Measurements from ENCODE around the gene AK3.

AK3 gene

DNA sequence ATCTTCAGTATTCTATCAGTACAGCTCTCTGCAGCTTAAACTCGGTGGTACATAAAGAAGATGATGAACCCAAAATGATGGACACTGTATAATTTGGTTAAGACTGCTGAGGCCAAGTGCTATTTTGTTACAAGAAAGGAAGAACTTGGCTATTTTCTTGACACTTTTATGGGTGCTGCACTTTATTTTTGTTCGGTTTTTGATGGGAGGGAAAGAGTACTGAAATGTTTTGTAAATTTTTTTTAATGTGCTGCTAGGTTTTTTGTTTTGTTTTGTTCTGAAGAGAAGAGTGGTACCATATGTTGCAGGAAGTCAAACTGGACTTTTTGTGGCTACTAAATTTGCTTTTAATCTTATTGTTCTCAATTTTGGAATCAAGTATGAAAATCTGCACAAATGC is 35.0 kb downstream of the AK3 start:
- DNase-seq (ENCODE audit: low read depth in 2 of 2): no peak

DNA sequence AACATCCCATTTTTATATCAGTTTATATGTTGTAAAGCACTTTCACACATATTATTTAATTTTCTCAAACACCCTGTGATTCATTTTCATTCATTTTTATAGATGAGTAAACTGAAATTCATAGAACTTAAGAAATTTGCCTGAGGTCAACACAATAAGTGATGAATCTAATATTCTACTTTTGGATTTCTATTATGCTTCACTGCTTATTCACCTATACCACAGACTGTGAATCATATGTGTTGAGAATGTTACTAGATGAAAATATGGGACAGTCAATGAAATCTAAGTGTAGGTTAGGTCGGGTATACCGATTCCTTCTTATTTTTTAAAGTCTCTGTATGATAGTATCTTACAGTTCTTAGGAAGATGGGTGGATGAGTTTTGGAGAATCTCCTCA is 36.9 kb downstream of the AK3 start:
- no peak for DNase-seq (ENCODE audit: low read depth in 2 of 2)

DNA sequence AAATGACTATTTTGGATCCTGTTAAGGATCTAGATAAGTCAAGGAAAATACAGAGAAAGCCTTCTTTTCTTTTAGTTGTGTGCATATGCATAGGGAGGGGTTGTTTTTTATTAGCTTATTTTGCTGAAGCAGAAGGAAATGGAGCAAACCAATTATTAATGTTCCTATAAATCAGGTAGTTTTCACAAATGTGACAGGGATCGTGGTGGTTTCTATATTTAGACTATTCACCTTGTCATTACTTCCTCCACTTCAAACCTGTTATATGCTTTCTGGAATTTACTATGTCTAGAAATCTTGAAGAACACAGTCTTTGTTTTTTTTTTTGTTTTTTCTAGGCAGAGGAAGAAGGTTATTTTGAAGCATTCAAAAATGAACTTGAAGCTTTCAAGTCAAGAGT is 39.5 kb downstream of the AK3 start:
- no peak for DNase-seq (ENCODE audit: low read depth in 2 of 2)

DNA sequence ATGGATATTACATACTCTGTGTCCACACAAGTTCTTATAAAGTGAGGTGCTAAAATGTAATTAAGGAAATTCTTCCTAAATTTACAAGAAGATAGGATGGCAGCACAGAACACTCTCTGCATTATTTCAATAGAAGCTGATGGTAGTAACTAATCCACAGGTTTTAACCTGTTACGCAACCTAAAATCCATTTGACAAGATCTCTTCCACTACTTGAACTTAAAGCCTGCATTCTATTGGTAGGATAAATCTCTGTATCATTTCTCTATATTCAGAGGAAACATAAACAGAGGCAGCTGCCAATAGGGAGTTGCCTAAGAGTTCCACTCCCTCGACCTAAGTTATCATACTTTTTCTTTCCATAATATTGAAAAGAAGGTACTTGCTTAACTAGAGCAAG is 40.1 kb downstream of the AK3 start:
- DNase-seq (ENCODE audit: low read depth in 2 of 2): no peak

DNA sequence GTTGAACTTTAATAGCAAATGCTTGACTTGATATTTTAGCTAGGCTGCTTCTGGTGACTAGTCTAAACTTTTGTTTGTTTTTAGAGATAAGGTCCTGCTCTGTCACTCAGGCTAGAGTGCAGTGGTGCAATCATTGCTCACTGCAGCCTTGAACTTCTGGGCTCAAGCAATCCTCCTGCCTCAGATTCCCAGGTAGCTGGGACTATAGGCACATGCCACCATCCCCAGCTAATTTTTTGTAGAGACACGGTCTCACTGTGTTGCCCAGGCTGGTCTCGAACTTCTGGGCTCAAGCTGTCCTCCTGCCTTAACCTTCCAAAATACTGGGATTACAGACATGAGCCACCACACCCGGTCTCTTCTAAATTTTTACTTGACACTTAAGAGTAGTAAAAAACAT is 40.9 kb downstream of the AK3 start:
- no peak for DNase-seq (ENCODE audit: low read depth in 2 of 2)

DNA sequence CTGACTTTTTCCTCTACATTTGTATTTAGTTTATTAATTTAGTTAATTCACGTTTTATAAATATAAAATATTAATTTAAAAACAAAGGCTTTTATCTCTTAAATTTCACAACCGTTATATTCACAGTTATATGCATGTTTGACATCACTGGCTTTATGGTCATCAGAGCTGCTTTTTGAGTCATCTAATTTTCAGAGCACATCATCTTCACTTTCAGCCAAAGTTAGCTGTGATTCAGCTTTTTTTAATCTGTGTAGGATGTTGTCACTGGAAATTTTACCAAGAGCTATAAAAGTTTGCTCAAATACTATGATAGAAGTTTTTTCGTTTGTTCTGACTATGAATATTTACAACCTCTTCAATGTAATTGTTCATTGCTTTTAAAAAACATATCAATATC is 49.2 kb downstream of the AK3 start:
- no peak for DNase-seq (ENCODE audit: low read depth in 2 of 2)

DNA sequence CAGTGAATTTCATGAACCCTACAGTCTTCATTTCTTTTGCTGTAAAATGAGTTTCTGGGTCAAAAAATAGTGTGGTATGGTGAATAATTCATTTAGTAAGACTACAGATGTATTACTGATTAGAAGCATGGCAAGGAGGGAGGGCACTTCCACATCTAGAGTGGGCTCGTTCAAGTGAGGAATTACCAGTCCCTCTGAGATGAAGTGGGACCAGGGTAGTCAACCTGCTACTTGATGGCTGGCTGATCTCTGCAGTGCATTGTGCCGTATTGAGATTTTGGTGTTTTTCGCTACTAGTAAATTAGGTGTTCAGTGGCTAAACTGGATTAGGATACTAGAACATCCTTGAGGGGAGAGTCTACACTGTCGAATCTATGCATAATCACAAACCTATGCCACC is 50.9 kb downstream of the AK3 start:
- no peak for DNase-seq (ENCODE audit: low read depth in 2 of 2)

DNA sequence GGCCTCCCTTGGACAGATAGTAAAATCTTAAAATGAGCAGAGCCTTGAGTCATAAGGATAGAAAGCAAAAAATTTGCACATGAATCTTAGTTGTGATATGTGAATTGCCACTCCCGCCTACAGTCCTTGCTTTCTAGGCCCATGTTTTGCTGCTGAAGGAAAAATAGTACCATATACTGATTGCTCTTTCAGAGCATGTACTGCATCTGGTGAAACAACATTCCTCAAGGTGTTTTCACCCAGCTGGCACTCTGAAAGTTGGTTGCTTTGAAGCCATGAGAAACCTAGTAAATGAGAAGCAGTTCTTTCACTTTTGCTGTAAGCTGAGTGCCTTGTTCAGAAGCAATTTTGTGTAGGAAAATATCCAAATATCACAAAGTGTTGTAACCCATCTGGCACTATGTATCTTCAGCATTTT is 51.3 kb downstream of the AK3 start:
- DNase-seq (ENCODE audit: low read depth in 2 of 2): no peak

DNA sequence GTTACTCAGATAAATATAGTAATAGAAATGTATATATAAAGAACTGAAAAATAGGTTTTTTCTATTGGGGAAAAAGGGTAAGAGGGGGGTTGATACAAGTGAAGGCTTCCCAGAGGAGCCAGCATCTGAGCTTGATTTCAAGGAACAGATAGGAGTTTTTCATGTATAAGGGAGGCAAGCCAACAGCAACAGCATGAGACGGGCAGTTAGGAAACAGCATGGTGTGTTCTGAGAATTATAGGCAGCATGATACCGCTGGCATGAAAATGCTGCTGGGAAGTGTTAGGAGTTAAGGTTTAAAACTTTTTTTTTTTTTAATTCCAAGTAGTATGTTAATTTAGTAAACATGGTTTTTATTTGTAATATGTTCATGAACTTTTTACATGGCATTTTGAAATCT is 52.0 kb downstream of the AK3 start:
- DNase-seq (ENCODE audit: low read depth in 2 of 2): no peak

DNA sequence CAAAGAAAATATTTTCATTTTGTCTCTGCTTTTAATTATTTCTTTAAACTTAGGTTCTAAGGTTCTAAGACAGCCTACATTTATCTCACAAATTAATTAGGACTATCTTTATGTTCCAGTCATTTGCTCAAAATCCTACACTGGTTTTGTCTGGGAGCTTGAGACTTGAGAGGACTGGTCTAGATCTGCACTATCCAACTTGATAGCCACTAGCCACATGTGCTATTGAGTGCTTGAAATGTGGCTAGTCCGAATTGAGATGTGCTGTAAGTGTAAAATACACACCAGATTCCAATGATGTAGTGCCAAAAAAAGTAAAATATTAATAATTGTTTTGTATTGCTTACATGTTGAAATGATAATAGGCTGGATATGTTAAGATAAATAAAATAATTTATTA is 54.4 kb downstream of the AK3 start:
- no peak for DNase-seq (ENCODE audit: low read depth in 2 of 2)

DNA sequence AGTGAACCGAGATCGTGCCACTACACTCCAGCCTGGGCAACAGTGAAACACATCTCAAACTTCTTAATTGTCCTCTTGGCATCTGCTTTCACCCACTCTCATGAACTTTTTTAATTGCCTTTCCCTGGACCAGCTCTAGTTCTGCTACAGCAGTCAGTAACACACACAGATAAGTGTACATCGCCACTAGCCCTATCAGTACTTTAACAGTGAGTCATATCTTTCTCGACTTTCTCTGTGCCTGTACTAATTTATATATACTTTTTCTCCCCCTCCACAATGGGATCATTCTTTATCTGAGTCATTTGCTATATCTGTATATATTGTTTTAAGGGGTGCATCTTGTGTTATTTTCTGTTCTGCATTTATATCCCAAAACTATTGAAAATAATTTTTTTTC is 54.9 kb downstream of the AK3 start:
- DNase-seq (ENCODE audit: low read depth in 2 of 2): no peak

DNA sequence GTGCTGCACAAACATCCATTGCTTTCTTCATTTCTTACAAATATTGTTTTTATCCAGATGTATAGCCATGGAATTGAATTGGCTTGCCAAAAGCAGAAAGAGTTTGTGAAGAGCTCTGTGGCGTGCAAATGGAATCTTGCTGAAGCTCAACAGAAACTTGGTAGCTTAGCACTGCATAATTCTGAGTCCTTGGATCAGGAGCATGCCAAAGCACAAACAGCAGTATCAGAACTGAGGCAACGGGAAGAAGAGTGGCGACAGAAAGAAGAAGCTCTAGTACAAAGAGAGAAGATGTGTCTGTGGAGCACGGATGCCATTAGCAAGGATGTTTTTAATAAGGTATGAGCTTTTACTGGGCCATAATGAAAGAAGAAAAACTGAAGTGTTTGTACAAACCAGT is 56.2 kb downstream of the AK3 start:
- DNase-seq (ENCODE audit: low read depth in 2 of 2): no peak

DNA sequence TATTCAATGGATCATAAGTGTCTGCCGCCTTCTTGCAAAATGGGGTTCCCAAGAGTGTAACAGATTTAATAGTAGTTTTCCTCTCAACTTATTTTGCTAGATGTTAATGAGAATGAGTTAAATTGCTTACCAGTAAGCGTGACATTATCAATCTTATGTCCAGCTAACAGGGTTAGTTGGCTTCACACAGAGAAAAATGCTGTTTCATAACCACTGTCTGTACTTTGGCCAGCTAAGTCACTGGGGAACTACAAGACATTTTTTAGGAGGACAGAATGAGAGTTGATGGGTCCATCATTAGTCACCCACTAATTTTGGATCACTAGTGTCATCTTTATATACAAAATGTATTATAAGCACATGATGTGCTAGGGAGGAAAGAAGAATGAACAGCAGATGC is 60.3 kb downstream of the AK3 start:
- DNase-seq (ENCODE audit: low read depth in 2 of 2): no peak

DNA sequence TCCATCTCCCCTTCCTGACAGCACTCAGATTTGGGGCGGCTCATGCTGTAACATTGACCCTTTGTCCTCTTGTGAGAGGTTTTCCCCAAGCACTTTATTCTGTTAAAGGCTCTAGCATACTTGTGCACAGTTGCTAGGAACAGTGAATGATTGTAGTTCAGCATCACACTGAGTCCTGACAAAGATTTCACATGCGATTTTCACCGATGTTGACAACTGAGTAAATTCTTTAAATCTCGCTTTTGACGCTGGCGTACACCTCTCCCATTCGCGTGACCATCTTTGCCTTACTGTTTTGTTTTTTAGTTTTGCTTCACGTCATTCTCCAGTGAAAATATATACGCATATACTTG is 60.9 kb downstream of the AK3 start:
- DNase-seq (ENCODE audit: low read depth in 2 of 2): no peak

DNA sequence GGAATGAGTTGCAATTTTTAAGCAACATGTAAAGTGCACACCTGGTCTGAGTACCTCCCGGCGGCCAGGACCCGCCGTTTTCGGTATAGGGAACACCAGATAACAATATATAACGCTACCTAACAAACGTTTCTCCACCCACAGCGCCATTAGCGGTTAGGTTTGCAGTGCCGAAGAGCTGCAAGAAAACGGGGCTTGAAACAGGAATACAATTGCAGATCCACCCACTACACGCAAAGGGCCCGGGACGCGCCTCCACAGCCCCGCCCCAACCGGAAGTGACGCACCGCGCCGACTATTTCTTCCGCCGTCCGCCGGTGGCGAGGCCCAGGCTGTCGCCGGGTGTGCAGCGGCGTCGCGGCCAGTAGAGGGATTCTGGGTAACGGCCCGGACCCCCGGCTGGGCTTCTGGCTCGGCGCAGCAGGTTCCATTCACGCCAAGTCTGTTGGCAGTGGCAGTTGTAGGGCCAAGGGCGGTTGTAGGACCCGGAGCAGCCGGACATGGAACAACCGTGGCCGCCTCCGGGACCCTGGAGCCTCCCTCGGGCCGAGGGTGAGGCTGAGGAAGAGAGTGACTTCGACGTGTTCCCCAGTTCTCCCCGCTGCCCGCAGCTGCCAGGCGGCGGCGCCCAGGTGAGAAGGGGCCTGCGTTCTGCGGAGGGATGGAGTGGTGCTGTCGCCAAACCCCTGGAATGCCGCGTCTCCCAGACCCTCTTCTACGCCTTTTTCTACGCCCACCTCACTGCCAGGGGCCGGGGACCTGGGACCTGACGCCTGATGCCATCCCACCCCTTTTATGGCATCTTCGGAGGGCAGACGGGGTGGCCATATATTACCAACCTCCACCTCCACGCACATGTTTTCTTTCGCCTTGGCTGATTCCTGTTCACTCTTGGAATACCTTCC is 61.5 kb downstream of the AK3 start, which contains the start of gene CDC37L1:
Gene CDC37L1 (plus strand): TSS at position 302 of the 905 bp plus-strand sequence. CDS start 199 bp downstream, at position 501.
- peak; percentile 89 to 90 for DNase-seq (ENCODE audit: low read depth in 2 of 2)

DNA sequence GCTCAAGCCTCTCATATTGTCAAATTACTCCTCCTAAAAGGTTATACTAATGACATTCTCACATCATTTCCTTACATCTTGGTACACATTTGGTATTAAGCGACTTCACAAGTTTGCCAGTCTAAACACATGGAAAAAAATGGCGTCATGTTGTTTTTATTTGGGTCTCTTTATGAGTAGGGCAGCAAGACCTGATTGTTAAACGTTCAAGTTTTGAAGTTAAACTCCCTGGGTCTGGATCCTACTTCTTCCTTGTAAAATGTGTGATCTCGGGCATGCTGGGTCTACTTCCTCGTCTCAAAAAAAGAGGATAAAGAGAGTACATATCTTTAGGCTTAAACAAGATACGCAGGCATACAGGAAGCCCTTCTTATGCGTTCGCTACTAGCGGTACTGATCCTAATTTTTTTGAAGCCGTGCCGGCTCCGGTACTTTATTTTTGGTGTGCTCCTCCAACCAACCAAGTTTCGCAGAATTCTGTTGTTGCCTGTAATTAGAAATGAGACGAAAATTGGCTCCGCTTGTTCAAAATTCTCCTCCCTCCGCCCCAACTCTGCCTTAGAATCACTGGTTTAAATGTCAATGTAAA is 62.2 kb downstream of the AK3 start:
- DNase-seq (ENCODE audit: low read depth in 2 of 2): no peak

DNA sequence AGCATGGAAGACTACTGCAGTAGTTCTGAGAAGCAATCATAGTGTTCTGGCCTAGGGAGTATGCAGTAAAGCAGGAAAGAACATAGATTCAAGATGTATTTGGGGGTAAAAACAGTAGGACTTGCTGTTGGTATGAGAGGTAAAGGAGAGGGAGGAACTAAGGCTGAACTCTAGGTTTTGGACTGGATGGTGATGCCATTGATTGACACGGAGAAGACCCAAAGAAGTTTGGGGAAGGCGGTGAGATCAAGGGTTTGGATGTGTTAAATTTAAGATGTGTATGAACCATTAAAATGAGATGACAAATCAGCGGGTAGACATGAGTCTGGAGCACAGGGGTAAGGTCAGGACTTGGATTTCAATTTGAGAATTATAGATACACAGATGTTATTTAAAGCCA is 63.6 kb downstream of the AK3 start:
- no peak for DNase-seq (ENCODE audit: low read depth in 2 of 2)

DNA sequence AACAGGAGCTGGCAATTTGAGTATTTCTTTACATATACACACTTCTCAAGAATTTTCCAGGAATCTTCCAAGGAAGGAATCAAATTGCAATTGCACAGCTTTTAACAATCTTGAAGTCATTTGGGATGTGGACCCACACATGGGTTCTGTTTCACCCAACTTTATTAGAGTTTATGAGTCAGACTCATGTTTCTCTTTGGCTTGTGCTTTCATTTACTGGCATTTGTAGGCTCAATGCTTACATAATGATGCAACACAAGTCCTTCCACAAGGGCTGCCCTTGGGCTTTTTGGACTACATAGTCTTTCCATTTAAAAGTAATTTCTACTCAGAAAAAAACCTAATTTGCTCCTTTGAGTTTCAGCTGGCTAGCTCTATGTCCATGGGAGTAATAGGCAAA is 66.2 kb downstream of the AK3 start:
- peak; percentile 92 for DNase-seq (ENCODE audit: low read depth in 2 of 2)

DNA sequence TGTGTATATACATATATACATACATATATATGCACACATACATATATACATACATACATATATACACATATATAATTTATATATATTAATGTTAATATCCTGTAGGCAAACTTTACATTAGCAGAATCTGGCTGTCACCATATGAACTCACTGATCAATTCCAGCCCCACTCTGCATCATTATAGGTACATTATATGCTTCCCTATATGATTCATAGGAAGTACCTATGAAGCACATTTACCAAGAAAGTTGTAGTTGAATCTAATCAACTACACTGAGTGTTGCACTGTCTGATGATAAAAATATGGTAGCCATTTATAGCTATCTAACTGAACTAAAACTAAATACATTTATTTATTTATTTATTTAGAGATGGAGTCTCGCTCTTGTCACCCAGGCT is 69.3 kb downstream of the AK3 start:
- DNase-seq (ENCODE audit: low read depth in 2 of 2): no peak

DNA sequence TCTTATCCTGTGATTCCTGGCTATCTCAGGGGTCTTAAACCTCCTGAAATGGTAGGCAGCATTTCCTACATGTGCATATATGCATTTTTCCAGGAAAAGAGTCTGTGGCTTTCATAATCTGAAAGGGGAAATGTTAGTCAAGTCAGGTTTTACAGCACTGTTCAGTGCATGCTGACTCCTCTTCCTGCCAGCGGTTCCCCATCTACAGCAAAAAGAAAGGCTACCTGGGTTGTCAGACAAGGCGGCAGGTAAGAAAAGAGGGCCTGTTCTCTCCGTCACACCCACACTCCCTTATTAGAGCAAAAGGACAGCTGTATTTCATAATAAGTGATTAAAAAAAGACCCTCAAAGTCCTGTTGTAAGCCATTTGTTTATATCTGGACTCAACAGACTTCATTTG is 70.4 kb downstream of the AK3 start:
- DNase-seq (ENCODE audit: low read depth in 2 of 2): no peak

DNA sequence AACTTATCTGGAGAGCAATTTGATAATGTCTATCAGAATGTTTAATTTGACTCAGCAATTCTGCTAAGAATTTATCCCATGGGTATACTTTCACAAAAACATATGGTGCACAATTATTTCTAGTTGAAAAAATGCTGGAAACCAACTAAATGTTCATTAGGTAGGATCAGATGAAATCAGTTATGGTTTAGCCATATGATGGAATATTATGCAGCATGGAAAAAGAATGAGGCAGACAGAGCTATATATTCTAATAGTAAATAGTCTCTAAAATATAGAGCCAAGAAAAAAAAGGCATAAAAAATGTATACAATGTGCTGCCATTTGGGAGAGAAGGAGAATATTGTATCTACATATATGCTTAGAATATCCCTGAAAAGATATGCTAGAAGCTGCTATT is 71.1 kb downstream of the AK3 start:
- no peak for DNase-seq (ENCODE audit: low read depth in 2 of 2)

DNA sequence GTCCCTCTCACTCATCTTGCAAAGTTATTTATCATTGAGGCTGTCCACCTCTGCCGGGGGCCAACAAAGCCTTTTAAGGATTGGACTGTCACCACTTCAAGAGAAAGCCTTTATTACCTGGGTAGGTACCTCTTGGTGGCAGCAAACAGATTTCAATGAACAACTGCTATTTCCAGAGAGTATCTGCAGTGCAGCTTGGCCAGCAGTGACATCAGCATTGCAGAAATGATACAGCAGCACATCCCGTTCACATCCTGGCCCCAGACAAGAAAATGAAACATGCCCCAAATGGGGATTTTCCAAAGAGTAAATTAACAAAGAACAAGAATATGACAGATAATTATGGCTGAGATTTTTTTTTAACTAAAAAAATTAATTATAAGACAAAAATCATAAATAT is 72.4 kb downstream of the AK3 start:
- DNase-seq (ENCODE audit: low read depth in 2 of 2): no peak

DNA sequence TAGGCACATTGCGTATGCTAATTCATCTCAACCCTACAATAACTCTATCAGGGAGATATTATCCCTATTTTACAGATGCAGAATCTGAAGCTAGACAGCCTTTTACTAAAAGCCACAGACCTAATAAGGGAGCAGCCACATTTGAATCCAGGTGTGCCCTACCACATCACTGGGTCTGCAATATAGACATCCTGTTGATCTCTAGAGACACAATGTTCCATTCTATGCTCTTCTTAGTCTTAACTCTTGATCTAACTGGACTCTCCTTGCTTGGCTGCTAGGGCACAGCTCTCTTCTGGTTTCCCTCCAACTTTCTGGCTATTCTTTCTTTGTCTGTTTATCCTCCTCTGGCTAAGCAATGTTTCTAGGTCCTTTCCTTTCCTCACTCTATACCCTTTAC is 73.3 kb downstream of the AK3 start:
- DNase-seq (ENCODE audit: low read depth in 2 of 2): no peak

Data from fibroblast of skin of left quadriceps (primary cell).